B cell (primary cell): ENCODE results near the gene LRRC73.

ENCODE experiments used
- CTCF ChIP-seq: fragments of 200-600 bp; IDR thresholded peaks from one replicate; pipeline ENCODE4 v1.8.0; 2022; ENCODE audit warnings: antibody characterized with exemption, mild to moderate bottlenecking
- EZH2 ChIP-seq: IDR thresholded peaks from 2 replicates; pipeline ENCODE4 v1.6.1; 2012; ENCODE audit warnings: borderline replicate concordance, low read depth, mild to moderate bottlenecking, moderate library complexity, low read length; ENCODE audit not compliant: insufficient read depth, poor library complexity, severe bottlenecking

- no peak for TF ChIP-seq CTCF
- TF ChIP-seq EZH2: no peak
Measured at GRCh38 chr6:43500921-43501320, 9.2 kb downstream of the LRRC73 start.
